ENCODE measurements around the gene MEG3.

GRCh38 chr14:100894416-100894815 lies 68.5 kb downstream of the MEG3 start:
- TF ChIP-seq CTCF (conservative IDR thresholded peaks at IDR 0.05; ENCODE audit: low read length) (no peak), EZH2phosphoT487 (IDR thresholded peaks at IDR 0.05; ENCODE audit: borderline replicate concordance, low read depth, low read length) (no peak)

All from OCI-LY7 (cell line).